HepG2 (cell line): Measurements from ENCODE around the gene HYAL2. TPM values are rescaled to one million over a fixed set of nuclear protein-coding genes. Genes with fewer than 3 reads are reported as not detected.

Experiments
- AGO1 ChIP-seq: fragments of 200-400 bp; formaldehyde crosslinking; IDR thresholded peaks from 2 replicates; pipeline ENCODE4 v1.6.1; 2017; ENCODE audit warnings: mild to moderate bottlenecking, low read depth, low read length, moderate library complexity; ENCODE audit not compliant: poor library complexity, severe bottlenecking
- AGO2 ChIP-seq: fragments of 200-400 bp; formaldehyde crosslinking; optimal IDR thresholded peaks from 2 replicates; pipeline ENCODE3; 2017; ENCODE audit warnings: mild to moderate bottlenecking, low read depth, low read length, moderate library complexity
- CREBL2 ChIP-seq: sonication (generic); formaldehyde crosslinking; IDR thresholded peaks from 2 replicates; pipeline ENCODE4 v1.8.1; 2023; ENCODE audit warnings: missing genetic modification reagents, mild to moderate bottlenecking, borderline replicate concordance
- IKZF5 ChIP-seq: IDR thresholded peaks from 2 replicates; pipeline ENCODE4 v1.6.1; 2018; ENCODE audit warnings: missing genetic modification reagents, mild to moderate bottlenecking, missing compliant biosample characterization
- KDM1A ChIP-seq: IDR thresholded peaks from 2 replicates; pipeline ENCODE4 v1.6.1; 2016; ENCODE audit warnings: missing compliant biosample characterization
- PREB ChIP-seq: sonication (generic); formaldehyde crosslinking; IDR thresholded peaks from 2 replicates; pipeline ENCODE4 v1.4.0; 2020; ENCODE audit warnings: missing genetic modification reagents
- SNAPC2 ChIP-seq: sonication (generic); formaldehyde crosslinking; IDR thresholded peaks from 2 replicates; pipeline ENCODE4 v1.8.1; 2022; ENCODE audit warnings: mild to moderate bottlenecking, missing genetic modification reagents
- STAT6 ChIP-seq: sonication (generic); formaldehyde crosslinking; IDR thresholded peaks from 2 replicates; pipeline ENCODE4 v1.4.0; 2020; ENCODE audit warnings: missing genetic modification reagents, mild to moderate bottlenecking, borderline replicate concordance
- TAF1 ChIP-seq: sonication (generic); formaldehyde crosslinking; IDR thresholded peaks from 2 replicates; pipeline ENCODE4 v1.4.0; 2020; ENCODE audit warnings: missing genetic modification reagents
- TAF15 ChIP-seq: fragments of 200-400 bp; formaldehyde crosslinking; IDR thresholded peaks from one replicate; pipeline ENCODE4 v1.6.1; 2018; ENCODE audit warnings: mild to moderate bottlenecking, low read depth, low read length; ENCODE audit not compliant: poor library complexity, severe bottlenecking
- THYN1 ChIP-seq: sonication (generic); formaldehyde crosslinking; IDR thresholded peaks from 2 replicates; pipeline ENCODE4 v1.8.1; 2023; ENCODE audit warnings: low read depth, mild to moderate bottlenecking, moderate library complexity, missing genetic modification reagents, borderline replicate concordance
- ZBTB3 ChIP-seq: sonication (generic); formaldehyde crosslinking; IDR thresholded peaks from 2 replicates; pipeline ENCODE4 v1.4.0; 2020; ENCODE audit warnings: low read depth, mild to moderate bottlenecking, moderate library complexity, missing genetic modification reagents, borderline replicate concordance
- ZNF264 ChIP-seq: sonication (generic); formaldehyde crosslinking; IDR thresholded peaks from 2 replicates; pipeline ENCODE4 v1.4.0; 2020; ENCODE audit warnings: missing genetic modification reagents
- ZNF562 ChIP-seq: sonication (generic); formaldehyde crosslinking; IDR thresholded peaks from 2 replicates; pipeline ENCODE4 v1.8.0; 2022; ENCODE audit warnings: missing genetic modification reagents, borderline replicate concordance
- ZSCAN12 ChIP-seq: sonication (generic); formaldehyde crosslinking; IDR thresholded peaks from 2 replicates; pipeline ENCODE4 v1.9.0; 2021; ENCODE audit warnings: mild to moderate bottlenecking, missing genetic modification reagents
- polyA plus RNA-seq, 8 experiments: library from polyadenylated mRNA; depleted of rRNA in 3 of 8; stranded (reverse) in 7 of 8; unstranded in 1 of 8; fragments of >200 nt; fragmentation: Illumina TruSeq in 4 of 8; extraction: Trizol in 4 of 8; gene quantifications; 2 replicates each; pipeline versions ENCODE4 v1.2.1 to v1.2.3, GENCODE V29; 2011 to 2016; ENCODE audit warnings: low read depth in 4 of 8, missing spikeins in 1 of 8, mixed read lengths in 1 of 8; ENCODE audit not compliant: insufficient read depth in 1 of 8
- total RNA-seq, 5 experiments: library from RNA; depleted of rRNA; stranded (reverse); fragments of >200 nt; fragmentation: Illumina TruSeq; extraction: Trizol; gene quantifications; 2 replicates each; pipeline ENCODE4 v1.2.3, GENCODE V29; 2016; ENCODE audit warnings: low read depth in 1 of 5
- TF ChIP-seq, protein P1 (sequence below), 2 experiments: fragments of 450-650 bp in 1 of 2; sonication (generic) in 1 of 2; formaldehyde crosslinking; IDR thresholded peaks; 2 replicates each; pipeline versions ENCODE4 v1.5.0 to v1.8.0; 2020 to 2022; ENCODE audit warnings: mild to moderate bottlenecking in 1 of 2, missing genetic modification reagents in 1 of 2
- TF ChIP-seq, protein P2 (sequence below): sonication (generic); formaldehyde crosslinking; IDR thresholded peaks from 2 replicates; pipeline ENCODE4 v1.4.0; 2020; ENCODE audit warnings: missing genetic modification reagents
- TF ChIP-seq, protein P3 (sequence below): sonication (generic); formaldehyde crosslinking; IDR thresholded peaks from 2 replicates; pipeline ENCODE4 v1.5.1; 2020; ENCODE audit warnings: missing genetic modification reagents, mild to moderate bottlenecking, borderline replicate concordance

Gene HYAL2
- total and polyA plus RNA-seq, 2 of the 13 experiments (the other 11 are each of a cell fraction or from before 2014, with no cell fraction given), result 76.2 to 102 TPM

- no peak for TF ChIP-seq TAF1
- no peak for TF ChIP-seq STAT6 (CRISPR knock-in tag)
- TF ChIP-seq ZBTB3 (CRISPR knock-in tag), result no peak
- TF ChIP-seq CREBL2 (CRISPR knock-in tag), result no peak
- TF ChIP-seq THYN1 (CRISPR knock-in tag), result no peak
- no peak for TF ChIP-seq ZSCAN12 (CRISPR knock-in tag)
- TF ChIP-seq, protein P1, sequence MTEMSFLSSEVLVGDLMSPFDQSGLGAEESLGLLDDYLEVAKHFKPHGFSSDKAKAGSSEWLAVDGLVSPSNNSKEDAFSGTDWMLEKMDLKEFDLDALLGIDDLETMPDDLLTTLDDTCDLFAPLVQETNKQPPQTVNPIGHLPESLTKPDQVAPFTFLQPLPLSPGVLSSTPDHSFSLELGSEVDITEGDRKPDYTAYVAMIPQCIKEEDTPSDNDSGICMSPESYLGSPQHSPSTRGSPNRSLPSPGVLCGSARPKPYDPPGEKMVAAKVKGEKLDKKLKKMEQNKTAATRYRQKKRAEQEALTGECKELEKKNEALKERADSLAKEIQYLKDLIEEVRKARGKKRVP (CRISPR knock-in tag; IDR thresholded peaks at IDR 0.05), result no peak
- no peak for TF ChIP-seq IKZF5 (CRISPR knock-in tag)
- TF ChIP-seq, protein P2, sequence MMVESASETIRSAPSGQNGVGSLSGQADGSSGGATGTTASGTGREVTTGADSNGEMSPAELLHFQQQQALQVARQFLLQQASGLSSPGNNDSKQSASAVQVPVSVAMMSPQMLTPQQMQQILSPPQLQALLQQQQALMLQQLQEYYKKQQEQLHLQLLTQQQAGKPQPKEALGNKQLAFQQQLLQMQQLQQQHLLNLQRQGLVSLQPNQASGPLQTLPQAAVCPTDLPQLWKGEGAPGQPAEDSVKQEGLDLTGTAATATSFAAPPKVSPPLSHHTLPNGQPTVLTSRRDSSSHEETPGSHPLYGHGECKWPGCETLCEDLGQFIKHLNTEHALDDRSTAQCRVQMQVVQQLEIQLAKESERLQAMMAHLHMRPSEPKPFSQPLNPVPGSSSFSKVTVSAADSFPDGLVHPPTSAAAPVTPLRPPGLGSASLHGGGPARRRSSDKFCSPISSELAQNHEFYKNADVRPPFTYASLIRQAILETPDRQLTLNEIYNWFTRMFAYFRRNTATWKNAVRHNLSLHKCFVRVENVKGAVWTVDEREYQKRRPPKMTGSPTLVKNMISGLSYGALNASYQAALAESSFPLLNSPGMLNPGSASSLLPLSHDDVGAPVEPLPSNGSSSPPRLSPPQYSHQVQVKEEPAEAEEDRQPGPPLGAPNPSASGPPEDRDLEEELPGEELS (CRISPR knock-in tag), result no peak
- TF ChIP-seq SNAPC2 (CRISPR knock-in tag), result no peak
- TF ChIP-seq ZNF562, result no peak
- TF ChIP-seq, protein P3, sequence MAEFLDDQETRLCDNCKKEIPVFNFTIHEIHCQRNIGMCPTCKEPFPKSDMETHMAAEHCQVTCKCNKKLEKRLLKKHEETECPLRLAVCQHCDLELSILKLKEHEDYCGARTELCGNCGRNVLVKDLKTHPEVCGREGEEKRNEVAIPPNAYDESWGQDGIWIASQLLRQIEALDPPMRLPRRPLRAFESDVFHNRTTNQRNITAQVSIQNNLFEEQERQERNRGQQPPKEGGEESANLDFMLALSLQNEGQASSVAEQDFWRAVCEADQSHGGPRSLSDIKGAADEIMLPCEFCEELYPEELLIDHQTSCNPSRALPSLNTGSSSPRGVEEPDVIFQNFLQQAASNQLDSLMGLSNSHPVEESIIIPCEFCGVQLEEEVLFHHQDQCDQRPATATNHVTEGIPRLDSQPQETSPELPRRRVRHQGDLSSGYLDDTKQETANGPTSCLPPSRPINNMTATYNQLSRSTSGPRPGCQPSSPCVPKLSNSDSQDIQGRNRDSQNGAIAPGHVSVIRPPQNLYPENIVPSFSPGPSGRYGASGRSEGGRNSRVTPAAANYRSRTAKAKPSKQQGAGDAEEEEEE (CRISPR knock-in tag), result 0 out of 2 replicates have a peak, but pooled peaks have one; percentile 2
- TF ChIP-seq AGO1, result no peak
- TF ChIP-seq ZNF264, result no peak
- peak; percentile 99 for TF ChIP-seq AGO2
- no peak for TF ChIP-seq KDM1A (CRISPR knock-in tag)
- no peak for TF ChIP-seq PREB (CRISPR knock-in tag)
- TF ChIP-seq TAF15, result no peak
Measured at GRCh38 chr3:50322386-50323091, at the start of gene HYAL2 (continued).
